HUES48 (cell line): ENCODE results near the gene LMNTD1.
"Not testable (repeated sequence)": the region's sequence is repeated elsewhere in the genome, so short reads cannot be mapped to it uniquely, and the experiment has no call there.

ENCODE experiments used
- H3K27ac ChIP-seq: one replicate; pipeline ENCODE4 v1.7.0; 2013; ENCODE audit warnings: low read depth, low read length, inconsistent platforms
- H3K27me3 ChIP-seq: 2 replicates; pipeline ENCODE4 v1.6.1; 2013; ENCODE audit warnings: mild to moderate bottlenecking, low read length; ENCODE audit not compliant: control insufficient read depth, insufficient read depth
- H3K36me3 ChIP-seq: 2 replicates; pipeline ENCODE4 v1.6.1; 2013; ENCODE audit warnings: low read length; ENCODE audit not compliant: control insufficient read depth, insufficient read depth
- H3K4me1 ChIP-seq: 2 replicates; pipeline ENCODE4 v1.6.1; 2013; ENCODE audit warnings: mild to moderate bottlenecking, low read length; ENCODE audit not compliant: control insufficient read depth, insufficient read depth
- H3K4me3 ChIP-seq: 2 replicates; pipeline ENCODE4 v1.5.1; 2013; ENCODE audit warnings: mild to moderate bottlenecking, low read depth, low read length
- H3K9ac ChIP-seq: 2 replicates; pipeline ENCODE4 v1.6.1; 2013; ENCODE audit warnings: mild to moderate bottlenecking, low read depth, low read length, moderate library complexity
- H3K9me3 ChIP-seq: 2 replicates; pipeline ENCODE4 v1.6.1; 2013; ENCODE audit warnings: low read length; ENCODE audit not compliant: control insufficient read depth, insufficient read depth

The LMNTD1 gene

GRCh38 chr12:25427337-25428249 lies 125.5 kb downstream of the LMNTD1 start:
- Histone ChIP-seq H3K9ac (no peak overlapping the region), H3K4me3 (no peak overlapping the region), H3K9me3 (no peaks in the 10 kb centered on the region), H3K27ac (no peak overlapping the region), H3K27me3 (no peaks in the 10 kb centered on the region), H3K4me1 (peaks cover under 1% of the 10 kb centered on the region; the same call in 1 of the 2 replicates), H3K36me3 (no peaks in the 10 kb centered on the region)

GRCh38 chr12:25426821-25427220 lies 126.3 kb downstream of the LMNTD1 start:
- not testable (repeated sequence) for H3K27ac ChIP-seq, H3K36me3 ChIP-seq, H3K9me3 ChIP-seq, H3K9ac ChIP-seq, H3K4me3 ChIP-seq, H3K27me3 ChIP-seq, H3K4me1 ChIP-seq
